ACC112 (cell line): ENCODE data around the gene RNF114.

Source experiments
- H2AFZ ChIP-seq: fragments of 200-600 bp; sonication (generic); one replicate; pipeline ENCODE4 v1.6.0; 2017; ENCODE audit warnings: antibody characterized with exemption, low read length; ENCODE audit not compliant: unreplicated experiment
- H3K27ac ChIP-seq: fragments of 200-600 bp; sonication (generic); 2 replicates; pipeline ENCODE4 v1.5.1; 2014; ENCODE audit warnings: low read depth, mild to moderate bottlenecking, antibody characterized with exemption, low read length, moderate library complexity
- H3K27me3 ChIP-seq: fragments of 200-600 bp; sonication (generic); 2 replicates; pipeline ENCODE4 v1.6.1; 2014; ENCODE audit warnings: mild to moderate bottlenecking, antibody characterized with exemption, low read length, moderate library complexity, mixed read lengths; ENCODE audit not compliant: insufficient read depth
- H3K36me3 ChIP-seq: fragments of 200-600 bp; sonication (generic); 2 replicates; pipeline ENCODE4 v1.6.1; 2016; ENCODE audit warnings: mild to moderate bottlenecking, antibody characterized with exemption, low read length, moderate library complexity, mixed read lengths; ENCODE audit not compliant: insufficient read depth
- H3K4me1 ChIP-seq: fragments of 200-600 bp; sonication (generic); one replicate; pipeline ENCODE4 v1.6.1; 2016; ENCODE audit warnings: low read length, mixed read lengths; ENCODE audit not compliant: insufficient read depth, unreplicated experiment, control insufficient read depth
- H3K4me3 ChIP-seq: fragments of 200-600 bp; sonication (generic); 2 replicates; pipeline ENCODE4 v1.5.1; 2014; ENCODE audit warnings: mild to moderate bottlenecking, low read depth, low read length
- H3K79me2 ChIP-seq: fragments of 200-600 bp; sonication (generic); one replicate; pipeline ENCODE4 v1.6.0; 2016; ENCODE audit warnings: low read length; ENCODE audit not compliant: control insufficient read depth, unreplicated experiment, insufficient read depth

Gene RNF114

GRCh38 chr20:49982346-49983122, 46.3 kb downstream of the RNF114 start, which contains the start of gene SNAI1:
Gene SNAI1 (plus strand): TSS chr20:49982980. CDS start chr20:49983060, 80 bp downstream.
- Histone ChIP-seq H3K4me1 (peaks cover 31% of the 10 kb centered on the region), H3K79me2 (peaks cover 44% of the 10 kb centered on the region), H2AFZ (no peak within 1 kb of the TSS), H3K27me3 (no peaks in the 10 kb centered on the region), H3K4me3 (peak within 1 kb of the TSS; percentile 99), H3K36me3 (no peaks in the 10 kb centered on the region; the same call in 1 of the 2 replicates), H3K27ac (peak within 1 kb of the TSS; percentile 5; the same call in 1 of the 2 replicates)

DNA sequence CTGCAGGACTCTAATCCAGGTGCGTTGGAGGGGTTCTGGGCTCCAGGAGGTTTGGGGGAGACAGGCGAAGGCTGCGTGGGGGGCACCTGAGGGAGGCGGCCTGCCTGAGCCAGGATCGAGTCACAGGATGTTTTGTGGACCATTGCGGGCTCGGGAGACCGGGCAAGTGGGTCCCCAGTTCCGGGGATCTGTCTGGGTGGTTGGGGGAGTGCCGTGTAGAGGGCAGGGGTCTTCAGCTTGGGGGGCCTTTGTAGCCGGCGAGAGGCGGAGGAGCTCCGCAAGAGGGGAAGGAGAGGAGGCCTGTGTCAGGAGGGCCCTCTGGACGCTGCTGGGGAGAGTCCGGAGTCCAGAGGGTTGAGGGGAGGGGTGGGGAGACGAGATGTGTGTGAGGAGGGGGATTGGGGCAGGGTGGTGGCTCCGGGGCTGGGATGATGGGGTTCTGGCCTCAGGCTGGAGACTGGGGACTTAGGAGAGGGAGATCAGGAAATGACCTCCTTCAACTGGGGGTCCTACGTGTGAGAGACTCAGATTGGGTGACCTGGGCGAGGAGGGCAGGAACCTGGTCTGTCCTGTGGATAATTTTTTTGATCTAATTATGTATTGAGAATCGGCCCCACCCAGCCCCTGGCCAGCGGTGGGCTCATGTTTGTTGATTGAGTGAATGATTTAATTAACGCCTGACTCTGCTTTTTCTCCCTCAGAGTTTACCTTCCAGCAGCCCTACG, 47.1 kb downstream of the RNF114 start:
- Histone ChIP-seq H3K4me1 (peaks cover 38% of the 10 kb centered on the region), H2AFZ (no peak overlapping the region), H3K27ac (peak overlapping the region; percentile 5; the same call in 1 of the 2 replicates), H3K4me3 (peak overlapping the region; percentile 99), H3K27me3 (no peaks in the 10 kb centered on the region), H3K79me2 (peaks cover 44% of the 10 kb centered on the region), H3K36me3 (no peaks in the 10 kb centered on the region; the same call in 1 of the 2 replicates)

DNA sequence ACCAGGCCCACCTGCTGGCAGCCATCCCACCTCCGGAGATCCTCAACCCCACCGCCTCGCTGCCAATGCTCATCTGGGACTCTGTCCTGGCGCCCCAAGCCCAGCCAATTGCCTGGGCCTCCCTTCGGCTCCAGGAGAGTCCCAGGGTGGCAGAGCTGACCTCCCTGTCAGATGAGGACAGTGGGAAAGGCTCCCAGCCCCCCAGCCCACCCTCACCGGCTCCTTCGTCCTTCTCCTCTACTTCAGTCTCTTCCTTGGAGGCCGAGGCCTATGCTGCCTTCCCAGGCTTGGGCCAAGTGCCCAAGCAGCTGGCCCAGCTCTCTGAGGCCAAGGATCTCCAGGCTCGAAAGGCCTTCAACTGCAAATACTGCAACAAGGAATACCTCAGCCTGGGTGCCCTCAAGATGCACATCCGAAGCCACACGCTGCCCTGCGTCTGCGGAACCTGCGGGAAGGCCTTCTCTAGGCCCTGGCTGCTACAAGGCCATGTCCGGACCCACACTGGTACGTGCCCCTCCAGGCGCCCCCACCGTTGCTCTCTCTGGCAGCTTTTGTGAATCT, 47.7 kb downstream of the RNF114 start:
- Histone ChIP-seq H3K79me2 (peaks cover 44% of the 10 kb centered on the region), H3K27ac (peak overlapping the region; percentile 5; the same call in 1 of the 2 replicates), H3K36me3 (no peaks in the 10 kb centered on the region; the same call in 1 of the 2 replicates), H3K4me3 (peak overlapping the region; percentile 99), H3K27me3 (no peaks in the 10 kb centered on the region), H2AFZ (no peak overlapping the region), H3K4me1 (peaks cover 45% of the 10 kb centered on the region)

DNA sequence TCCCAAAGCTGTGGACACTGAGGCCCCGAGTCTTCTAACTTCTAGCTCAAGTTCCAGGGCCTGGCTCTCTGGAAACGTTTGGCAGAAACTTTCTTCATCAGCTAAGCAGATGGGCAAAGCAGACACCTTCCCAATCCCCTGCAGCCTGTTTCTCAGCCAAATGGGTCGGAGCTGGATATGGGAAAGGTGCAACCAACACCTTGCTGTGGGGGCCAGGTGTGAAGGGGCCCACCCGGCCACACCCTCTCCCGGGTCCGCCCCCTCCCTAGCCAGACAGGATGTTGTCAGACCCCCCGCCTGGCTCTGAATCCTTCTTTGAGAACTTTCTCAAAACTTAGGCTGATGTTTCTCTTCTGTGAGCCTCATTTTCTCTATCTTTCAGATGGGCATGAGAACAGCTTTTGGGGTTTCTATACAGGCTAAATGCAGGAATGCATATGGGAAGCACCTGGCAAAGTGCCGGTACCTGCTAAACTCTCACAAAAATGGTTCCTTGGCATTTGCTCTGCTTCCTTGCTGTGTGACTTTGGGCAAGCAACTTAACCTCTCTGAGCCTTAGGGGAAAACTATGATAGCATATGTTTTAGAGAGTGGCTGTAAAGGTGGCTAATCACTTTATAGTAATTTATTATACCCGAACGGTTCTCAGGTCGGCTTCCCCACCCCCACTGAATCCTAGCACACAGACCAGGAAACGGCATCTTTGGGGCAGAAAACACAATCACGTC, 48.4 kb downstream of the RNF114 start:
- no peaks in the 10 kb centered on the region; the same call in 1 of the 2 replicates for H3K36me3 ChIP-seq
- peaks cover 44% of the 10 kb centered on the region for H3K79me2 ChIP-seq
- peak overlapping the region; percentile 99 for H3K4me3 ChIP-seq
- no peaks in the 10 kb centered on the region for H3K27me3 ChIP-seq
- H2AFZ ChIP-seq, result no peak overlapping the region
- H3K27ac ChIP-seq, result peak overlapping the region; percentile 5; the same call in 1 of the 2 replicates
- H3K4me1 ChIP-seq, result peaks cover 51% of the 10 kb centered on the region

GRCh38 chr20:49985157-49985556, 49.0 kb downstream of the RNF114 start:
- no peak overlapping the region for H2AFZ ChIP-seq
- H3K36me3 ChIP-seq, result no peaks in the 10 kb centered on the region; the same call in 1 of the 2 replicates
- H3K4me1 ChIP-seq, result peaks cover 57% of the 10 kb centered on the region
- peaks cover 44% of the 10 kb centered on the region for H3K79me2 ChIP-seq
- H3K27me3 ChIP-seq, result no peaks in the 10 kb centered on the region
- H3K4me3 ChIP-seq, result peak overlapping the region; percentile 99
- no peak overlapping the region; the same call in 1 of the 2 replicates for H3K27ac ChIP-seq

DNA sequence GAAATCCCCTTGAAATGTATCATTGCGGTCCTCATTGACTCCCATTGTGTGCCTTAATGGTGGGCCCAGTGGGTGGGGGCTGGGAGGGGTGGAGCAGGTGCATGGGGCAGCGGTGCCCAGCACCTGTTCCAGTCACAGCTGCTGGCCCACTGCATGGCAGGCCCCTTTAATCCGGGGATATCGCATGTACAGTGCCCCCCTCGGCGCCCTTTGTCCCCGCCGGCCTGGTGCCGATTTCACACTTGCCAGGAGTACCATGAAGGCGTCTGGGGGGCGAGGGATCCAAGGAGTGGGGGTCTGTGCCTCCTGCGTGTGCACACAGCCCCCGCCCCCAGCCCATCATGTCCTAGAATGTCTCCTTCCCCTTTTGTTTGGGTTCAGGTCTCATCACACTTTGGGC, 49.4 kb downstream of the RNF114 start:
- peaks cover 61% of the 10 kb centered on the region for H3K4me1 ChIP-seq
- no peak overlapping the region for H2AFZ ChIP-seq
- no peaks in the 10 kb centered on the region for H3K27me3 ChIP-seq
- H3K4me3 ChIP-seq, result peak overlapping the region; percentile 99
- no peaks in the 10 kb centered on the region; the same call in 1 of the 2 replicates for H3K36me3 ChIP-seq
- H3K79me2 ChIP-seq, result peaks cover 44% of the 10 kb centered on the region
- H3K27ac ChIP-seq, result peak overlapping the region; percentile 32; the same call in 1 of the 2 replicates

- Histone ChIP-seq H3K4me3 (peak overlapping the region; percentile 99), H3K36me3 (no peaks in the 10 kb centered on the region; the same call in 1 of the 2 replicates), H3K4me1 (peaks cover 61% of the 10 kb centered on the region), H3K79me2 (peaks cover 44% of the 10 kb centered on the region), H3K27ac (peak overlapping the region; percentile 32; the same call in 1 of the 2 replicates), H3K27me3 (no peaks in the 10 kb centered on the region), H2AFZ (no peak overlapping the region)
These were observed 49.9 kb downstream of the RNF114 start for GRCh38 chr20:49986049-49986448.

GRCh38 chr20:49987015-49987867, 51.0 kb downstream of the RNF114 start:
- peaks cover 61% of the 10 kb centered on the region for H3K4me1 ChIP-seq

GRCh38 chr20:49987868-49988690, 51.9 kb downstream of the RNF114 start:
- H3K4me1 ChIP-seq, result peaks cover 61% of the 10 kb centered on the region
- peaks cover 41% of the 10 kb centered on the region for H3K79me2 ChIP-seq
- H3K27ac ChIP-seq, result peak overlapping the region; percentile 77
- no peak overlapping the region for H3K4me3 ChIP-seq
- no peak overlapping the region for H2AFZ ChIP-seq
- H3K36me3 ChIP-seq, result no peaks in the 10 kb centered on the region; the same call in 1 of the 2 replicates
- H3K27me3 ChIP-seq, result no peaks in the 10 kb centered on the region

More at GRCh38 chr20:49987015-49987867, 51.0 kb downstream of the RNF114 start:
- H3K79me2 ChIP-seq, result peaks cover 44% of the 10 kb centered on the region
- H3K4me3 ChIP-seq, result peak overlapping the region; percentile 11; the same call in 1 of the 2 replicates
- peak overlapping the region; percentile 77 for H3K27ac ChIP-seq
- H3K36me3 ChIP-seq, result no peaks in the 10 kb centered on the region; the same call in 1 of the 2 replicates
- no peak overlapping the region for H2AFZ ChIP-seq
- no peaks in the 10 kb centered on the region for H3K27me3 ChIP-seq
